Pulmonary artery endothelial cell (primary cell): Measurements from ENCODE around the gene CDH23. TPM values are rescaled to one million over a fixed set of nuclear protein-coding genes. Genes with fewer than 3 reads are reported as not detected.

Experiments
- DNase-seq: peaks from one replicate; pipeline ENCODE4 v3.0.0-alpha.2; 2011; ENCODE audit warnings: low read depth, low spot score
- total RNA-seq: library from RNA; depleted of rRNA; stranded (reverse); fragments of >200 nt; gene quantifications from 2 replicates; pipeline ENCODE4 v1.2.3, GENCODE V29; 2014

The CDH23 gene
- total RNA-seq, 1 donor from 2014 or later: 0.07 TPM

DNA sequence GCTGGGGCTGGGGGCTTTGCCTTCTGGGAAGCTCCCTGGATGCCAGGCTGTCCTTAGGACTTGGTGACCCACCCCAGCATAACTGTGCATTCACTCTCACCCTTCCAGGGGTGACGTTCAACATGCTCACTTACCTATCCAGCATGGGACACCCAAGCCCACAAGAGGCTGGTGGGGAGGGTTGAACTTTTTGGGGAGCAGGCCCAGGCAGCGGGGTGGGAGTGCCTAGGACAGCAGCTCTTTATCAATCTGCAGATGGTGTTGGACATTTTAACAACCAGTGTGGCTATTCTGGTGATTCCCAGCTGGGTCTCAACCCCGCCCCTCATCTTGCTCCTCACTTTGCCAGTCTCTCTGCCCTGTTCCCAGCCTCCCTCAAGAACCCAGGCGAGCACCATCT lies 86.4 kb downstream of the CDH23 start:
- DNase-seq: no peak

DNA sequence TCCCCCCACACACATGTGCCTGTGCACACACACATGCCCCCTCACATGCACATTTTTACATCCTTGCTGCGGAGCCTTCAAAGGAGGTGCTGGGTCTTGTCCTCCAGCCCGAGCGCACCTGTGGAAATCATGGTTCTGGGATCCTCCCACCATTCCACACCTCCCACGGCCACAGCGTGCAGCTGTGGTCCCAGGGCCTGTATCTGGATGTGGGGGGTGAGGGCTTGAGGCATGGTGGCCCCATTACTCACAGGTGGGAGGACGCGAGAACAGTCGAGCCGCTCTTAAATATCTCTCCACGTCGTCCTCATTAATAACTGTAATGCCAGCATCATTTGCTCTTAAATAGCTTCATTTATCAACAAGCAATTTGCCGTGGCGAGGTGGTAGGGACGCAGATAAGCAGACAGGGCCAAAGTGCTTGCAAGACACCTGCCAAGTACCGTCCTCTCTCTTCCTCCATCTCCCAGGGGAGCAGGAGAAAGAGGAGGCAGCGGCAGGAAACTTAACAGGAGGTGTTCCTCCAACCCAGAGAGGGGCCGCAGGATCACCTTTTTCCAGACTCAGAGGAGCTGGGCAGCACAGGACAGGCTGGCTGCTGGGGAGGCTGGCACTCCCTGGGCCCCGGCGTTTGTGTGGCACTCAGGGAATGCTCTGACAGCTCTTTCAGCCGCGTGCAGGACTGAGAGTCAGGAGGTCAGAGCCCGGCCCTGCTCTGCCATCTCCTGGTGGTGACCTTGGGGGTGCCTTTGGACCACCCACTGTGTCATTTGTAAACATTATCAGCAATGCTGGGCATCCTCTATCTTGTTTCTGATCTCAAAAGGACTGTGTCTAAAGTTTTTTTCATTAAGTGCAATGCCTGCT lies 87.4 kb downstream of the CDH23 start:
- no peak for DNase-seq

DNA sequence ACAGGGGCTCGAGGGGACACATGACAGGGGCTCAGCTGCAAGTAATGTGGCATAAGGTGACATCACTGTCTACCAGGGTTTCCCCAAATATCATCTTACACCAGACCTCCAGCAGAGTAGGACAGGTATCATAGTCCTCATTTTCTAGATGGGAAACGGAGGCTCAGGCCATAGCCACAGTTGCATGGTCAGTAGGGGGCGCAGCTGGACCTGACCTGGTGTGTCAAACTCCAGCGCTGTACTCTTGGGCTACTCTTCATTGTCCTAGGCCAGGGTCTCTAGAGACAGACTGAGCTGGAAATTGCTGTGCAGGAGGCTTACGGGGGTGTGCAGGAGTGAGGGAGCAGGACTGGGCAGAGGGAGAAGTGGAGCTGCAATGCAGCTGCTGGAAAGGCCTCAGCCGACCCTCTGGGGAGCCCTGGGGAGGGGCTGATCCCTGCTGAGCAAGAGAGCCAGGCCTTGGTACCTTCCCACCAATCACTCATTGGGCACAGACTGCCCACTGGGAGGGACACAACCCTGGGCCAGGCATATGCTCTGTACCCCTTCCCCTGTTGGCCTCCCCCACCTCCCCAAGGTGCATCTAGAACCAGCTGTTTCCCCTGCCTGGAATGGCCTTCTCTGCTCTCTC lies 89.9 kb downstream of the CDH23 start:
- peak; percentile 7 for DNase-seq

DNA sequence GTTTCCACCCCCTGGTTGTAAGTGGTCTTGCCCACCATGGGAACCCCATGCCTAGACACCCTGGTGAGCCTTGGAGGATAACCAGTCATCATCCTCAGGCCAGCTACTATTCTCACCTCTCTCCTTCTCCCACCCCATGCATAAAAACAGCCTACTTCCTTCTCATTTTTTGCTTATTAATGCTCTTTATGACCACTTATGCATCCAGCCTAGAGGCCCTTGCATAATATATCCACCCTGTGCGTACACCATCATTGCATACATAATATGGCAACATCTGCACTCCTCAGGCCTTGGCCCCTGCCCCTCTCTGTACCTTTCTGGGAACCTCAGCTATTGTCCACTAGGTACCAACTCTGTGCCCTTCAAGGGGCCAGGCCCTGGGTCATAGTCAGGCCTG lies 91.0 kb downstream of the CDH23 start:
- DNase-seq: no peak

DNA sequence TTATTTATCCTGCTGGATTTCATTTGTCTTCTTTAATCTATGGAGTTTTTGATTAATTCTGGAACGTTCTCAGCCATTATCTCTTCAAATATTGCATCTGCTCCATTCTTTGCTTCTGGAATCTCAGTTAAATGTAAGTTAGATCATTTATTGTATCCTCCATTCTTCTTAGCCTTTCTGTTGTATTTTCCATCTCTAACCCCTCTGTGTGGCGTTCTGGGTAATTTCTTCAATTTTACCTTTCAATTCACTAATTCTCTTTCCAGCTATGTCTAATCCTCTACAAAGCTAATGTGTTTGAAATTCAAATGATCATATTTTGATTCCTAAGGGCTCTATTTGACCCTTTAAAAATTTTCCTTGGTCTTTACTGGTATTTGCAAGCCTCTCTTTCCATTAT lies 92.4 kb downstream of the CDH23 start:
- no peak for DNase-seq

DNA sequence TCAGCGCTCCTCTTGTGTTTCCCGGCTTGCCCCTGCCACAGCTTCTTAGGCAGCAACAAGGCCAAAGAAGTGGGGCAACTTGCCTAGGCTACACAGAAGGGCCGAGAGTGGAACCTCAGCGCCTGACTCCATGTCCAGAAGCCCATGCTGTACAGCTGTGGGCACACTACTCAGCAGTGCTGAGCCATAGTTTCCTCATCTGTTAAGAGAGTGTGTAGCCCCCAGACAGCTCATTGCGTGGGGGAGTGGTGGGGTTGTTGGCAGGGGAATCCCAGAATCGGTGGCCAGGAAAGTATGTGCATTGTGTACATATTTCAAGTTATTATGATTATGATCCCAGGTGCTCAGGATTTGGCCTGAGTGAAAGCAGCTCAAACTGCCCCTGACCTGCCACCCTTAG lies 96.2 kb downstream of the CDH23 start:
- no peak for DNase-seq

DNA sequence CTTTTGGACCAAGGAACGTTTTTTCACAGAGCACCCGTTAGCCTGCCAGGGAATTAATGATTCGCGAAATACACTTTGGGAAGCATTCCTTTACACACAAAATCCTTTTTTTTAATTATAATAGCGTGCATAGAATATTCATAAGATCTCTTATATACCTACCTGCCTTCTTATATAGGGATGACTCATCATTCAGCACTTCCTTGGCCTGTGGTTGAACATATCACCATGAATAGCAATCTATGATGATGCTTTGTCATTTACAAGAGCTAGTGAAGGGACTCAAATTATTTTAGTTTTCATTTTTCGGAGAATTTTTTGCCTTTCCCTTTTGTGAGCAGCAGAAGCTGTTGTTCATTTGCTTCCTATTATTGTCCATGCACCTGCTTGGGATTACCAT lies 97.0 kb downstream of the CDH23 start:
- no peak for DNase-seq

DNA sequence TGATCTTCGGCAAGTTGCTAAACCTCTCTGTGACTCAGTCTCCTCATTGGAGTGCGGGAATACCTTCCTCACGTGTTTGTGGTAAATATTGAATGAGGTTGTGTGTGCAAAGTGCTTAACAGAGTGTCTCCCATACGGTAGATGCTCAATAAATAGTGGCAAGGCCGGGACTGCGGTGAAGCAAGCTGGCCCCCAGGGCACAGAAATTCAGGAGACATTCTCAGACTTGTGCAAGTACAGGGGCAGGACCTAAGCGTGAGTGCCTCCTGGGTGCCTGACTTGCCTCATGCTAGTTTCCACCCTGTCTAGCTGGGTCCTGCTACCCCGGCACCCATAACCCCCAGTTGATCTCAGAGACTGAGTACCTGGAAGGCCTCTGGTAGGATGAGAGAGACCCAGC lies 97.8 kb downstream of the CDH23 start:
- no peak for DNase-seq

DNA sequence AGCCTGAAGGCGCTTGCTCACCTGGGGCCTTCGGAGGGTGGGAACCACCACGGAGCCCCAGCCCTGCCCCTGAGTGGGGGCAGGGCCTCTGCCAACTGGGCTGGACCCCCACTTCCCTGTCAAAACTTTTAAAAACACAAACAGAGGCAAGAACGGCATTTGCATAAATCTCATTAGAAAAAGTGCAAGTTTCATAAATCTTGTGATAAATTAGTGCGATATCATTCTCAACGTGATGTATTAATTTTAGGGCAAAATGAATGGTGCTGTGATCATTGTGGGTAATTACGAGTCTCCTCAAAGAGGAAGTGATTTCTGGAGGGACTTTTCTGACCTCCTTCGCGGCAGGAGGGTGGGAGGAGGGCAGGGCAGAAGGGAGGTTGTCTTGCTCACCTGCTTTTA lies 98.3 kb downstream of the CDH23 start:
- no peak for DNase-seq

DNA sequence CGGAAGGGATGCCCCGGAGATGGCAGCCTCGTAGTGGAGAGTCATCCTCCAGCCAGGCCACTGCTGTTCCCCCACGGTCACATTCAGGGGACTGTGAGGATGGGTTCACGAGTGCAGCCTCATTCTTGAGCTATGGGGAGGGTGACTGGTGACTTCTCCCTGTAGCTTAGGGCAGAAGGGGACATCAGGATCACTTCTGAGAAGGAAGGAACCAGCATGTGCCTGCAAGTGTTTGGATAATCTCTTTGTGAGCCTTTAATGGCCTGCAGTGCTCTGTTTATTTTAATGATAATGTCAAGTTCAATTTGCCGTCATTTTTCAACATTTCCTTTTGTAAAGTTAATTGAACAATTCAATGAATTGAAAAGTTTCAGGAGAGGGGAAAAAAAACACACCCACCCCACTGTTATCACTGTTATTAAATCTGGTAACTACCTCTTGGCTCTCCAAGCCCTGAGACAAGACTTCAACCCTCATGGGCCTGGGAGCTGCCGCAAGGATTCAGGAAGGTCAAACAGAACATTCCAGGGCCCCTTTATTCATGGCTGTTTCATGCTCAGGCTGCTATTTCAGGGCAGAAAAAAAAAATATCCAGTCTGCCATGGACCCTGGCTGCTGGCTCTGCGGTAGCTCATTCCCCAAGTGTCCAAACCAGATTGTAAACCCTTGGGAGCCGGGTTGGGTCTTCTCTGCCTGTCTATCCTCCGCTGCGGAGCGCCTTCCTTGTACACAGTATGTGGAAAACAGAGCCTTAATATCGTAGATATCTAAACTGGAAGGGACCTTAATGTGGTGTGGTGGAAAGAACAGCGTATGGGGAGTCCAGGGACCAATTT lies 100.4 kb downstream of the CDH23 start:
- DNase-seq: no peak

DNA sequence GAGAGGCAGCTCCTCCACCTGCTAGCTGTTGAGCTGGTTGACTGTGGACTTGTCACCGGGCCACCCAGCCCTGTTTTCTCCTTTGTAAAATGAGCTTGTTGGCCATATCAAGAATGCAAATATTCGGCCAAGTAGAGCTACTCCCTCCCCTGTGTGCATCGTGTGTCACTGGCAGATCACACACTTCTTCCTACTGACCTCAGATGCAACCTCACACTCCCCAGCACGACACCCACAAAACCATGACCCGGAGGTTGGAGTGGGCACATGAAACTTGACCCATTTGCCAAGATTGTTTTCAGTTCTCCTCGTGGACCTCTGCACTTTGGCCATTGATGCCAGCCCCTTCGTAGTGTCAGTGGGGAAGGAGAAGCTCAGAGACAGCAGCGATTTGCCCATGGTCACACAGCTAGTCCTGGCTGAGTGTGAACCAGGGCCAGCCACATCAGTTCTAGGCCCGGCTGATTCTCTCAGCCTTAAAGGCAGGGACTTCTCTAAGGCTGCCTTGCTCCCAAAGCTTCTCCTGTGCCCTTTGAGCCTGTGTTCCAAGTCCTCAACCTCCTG lies 101.1 kb downstream of the CDH23 start:
- DNase-seq: no peak

DNA sequence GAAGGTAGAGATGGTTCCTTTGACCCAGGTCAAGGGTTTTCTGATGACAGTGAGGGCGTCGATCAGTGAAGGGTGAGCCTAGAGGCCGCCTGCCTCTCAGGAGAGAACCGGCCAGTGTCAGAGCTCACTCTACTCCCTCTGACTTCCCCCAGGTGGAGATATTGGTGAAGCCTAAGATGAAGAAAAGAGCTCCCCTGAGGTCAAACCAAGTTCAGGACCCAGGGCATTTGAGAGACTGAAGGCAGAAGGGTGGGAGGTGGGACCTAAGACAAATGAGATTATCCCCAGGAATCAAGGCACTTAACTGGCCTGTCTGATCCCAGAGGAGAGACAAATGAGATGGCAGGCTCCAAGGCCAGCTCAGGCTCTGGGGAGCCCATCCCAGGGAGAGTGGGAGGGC lies 104.7 kb downstream of the CDH23 start:
- no peak for DNase-seq

DNA sequence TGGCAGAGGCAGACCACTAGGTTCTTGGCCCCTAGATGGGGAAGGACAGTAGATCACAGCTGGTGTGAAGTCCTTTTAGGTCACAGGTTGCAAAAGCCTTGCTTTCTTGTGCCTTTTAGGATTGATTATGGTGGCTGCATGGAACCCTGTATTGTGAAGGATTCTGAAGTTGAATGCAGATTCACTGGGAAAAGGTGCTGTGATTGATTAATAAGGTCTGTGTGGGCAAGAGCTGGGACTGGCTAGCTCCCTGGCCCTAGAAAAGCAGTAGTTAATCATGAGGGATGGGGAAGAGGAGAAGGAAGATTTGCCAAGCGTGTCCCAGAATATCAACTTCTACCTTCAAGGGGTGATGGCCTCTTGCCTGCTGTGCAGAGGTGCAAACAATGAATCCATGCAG lies 105.5 kb downstream of the CDH23 start:
- no peak for DNase-seq

DNA sequence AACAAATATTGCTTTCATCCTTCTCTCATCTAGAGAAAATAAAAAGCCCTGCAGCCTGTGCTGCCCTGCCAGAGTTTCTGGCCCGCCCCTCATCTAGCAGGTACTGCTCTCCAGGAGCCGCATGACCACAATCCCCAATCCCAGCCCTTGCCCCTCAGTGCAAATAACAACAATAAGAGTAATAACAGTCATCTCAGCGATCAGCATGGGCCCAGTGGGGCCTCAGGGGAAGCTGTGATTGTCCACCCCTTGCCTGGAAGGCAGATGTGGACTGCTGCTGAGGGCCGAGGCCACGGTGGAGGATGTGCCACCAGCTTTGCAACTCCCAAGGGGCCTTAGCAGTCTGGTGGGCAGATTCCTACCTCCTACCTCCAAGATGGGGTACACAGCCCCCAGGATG lies 106.1 kb downstream of the CDH23 start:
- DNase-seq: no peak

DNA sequence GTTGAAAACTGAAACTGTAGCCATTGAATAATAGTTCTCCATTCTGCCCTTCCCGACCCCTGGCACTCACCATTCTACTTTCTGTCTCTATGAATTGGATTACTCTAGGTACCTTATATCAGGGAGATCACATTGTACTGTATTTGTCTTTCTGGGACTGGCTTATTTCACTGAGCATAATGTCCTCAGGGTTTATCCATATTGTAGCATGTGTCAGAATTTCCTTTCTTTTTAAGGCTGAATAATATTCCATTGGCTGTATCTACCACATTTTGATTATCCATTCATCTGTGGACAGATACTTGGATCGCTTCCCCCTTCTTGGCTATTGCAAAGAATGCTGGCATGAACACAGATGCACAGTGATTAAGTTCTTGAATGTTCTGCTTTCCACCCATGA lies 107.4 kb downstream of the CDH23 start:
- DNase-seq: no peak

DNA sequence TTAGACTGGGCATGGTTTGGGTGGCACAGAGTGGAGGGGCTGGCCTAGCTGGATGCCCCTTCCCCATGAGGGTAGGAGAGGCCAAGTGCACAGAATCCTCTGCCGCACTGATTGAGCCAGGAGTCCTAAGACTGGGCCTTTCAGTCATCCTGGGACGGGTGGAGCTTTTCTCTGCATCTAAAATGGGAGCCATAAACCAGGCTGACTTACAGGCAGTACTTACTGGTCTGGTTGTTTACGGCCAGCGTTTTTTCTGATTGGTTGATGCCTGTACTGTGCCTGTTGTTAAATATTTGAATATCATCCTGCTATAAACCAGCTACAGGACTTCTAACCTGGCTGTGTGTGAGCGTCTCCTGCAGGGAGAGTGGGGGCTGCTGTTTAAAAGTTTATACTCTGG lies 107.8 kb downstream of the CDH23 start:
- DNase-seq: no peak

DNA sequence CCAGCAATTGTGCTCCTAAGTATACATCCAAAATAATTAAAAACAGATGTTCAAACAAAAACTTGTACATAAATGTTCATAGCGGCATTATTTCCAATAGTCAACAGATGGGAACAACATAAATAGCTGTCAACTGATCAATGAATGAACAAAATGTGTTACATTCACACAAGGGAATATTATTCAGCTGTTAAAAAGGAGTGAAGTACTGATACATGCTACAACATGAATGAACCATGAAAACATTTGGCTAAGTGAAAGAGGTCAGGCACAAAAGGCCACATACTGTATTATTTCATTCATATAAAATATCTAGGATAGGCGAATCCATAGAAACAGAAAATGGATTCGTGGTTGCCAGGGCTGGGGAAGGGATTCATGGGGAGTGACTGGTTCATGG lies 109.1 kb downstream of the CDH23 start:
- no peak for DNase-seq

DNA sequence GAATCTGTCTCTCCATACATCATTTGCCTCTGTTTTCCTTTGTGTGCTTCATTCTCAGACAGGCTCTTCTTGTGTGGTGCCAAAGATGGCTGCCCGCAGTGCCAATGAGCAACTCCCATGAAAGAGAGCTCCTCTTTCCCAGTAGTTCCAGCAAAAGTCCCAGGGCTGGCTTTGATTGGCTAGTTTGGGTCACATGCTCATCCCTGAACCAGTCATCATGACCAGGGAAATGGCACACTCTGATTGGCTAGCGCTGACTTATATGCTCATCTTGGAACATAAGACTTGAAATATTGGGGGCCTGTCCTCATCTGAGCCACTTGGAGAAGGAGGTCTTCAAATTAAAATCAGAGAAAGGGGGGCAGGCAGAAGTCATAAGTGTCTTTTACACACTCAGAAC lies 112.7 kb downstream of the CDH23 start:
- DNase-seq: no peak

DNA sequence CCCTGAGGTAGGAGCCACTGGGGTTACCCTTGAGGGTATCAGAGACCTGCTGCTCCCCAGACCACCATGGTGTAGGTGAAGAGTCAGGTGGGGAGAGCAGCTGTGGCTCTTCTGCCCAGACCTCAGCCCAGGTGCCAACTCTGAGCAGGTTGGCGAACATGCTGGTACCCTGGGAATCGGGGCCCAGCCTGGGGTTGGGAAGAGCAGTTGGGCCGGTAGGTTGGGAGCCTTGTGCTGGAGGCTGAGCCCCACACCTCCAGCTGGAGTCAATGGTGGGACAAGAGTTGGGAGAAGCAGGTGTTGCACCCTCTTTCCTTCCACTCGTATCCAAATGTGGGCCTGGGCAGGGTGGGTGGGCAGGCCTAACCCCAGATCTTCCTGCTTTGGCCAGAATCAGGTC lies 114.5 kb downstream of the CDH23 start:
- no peak for DNase-seq

DNA sequence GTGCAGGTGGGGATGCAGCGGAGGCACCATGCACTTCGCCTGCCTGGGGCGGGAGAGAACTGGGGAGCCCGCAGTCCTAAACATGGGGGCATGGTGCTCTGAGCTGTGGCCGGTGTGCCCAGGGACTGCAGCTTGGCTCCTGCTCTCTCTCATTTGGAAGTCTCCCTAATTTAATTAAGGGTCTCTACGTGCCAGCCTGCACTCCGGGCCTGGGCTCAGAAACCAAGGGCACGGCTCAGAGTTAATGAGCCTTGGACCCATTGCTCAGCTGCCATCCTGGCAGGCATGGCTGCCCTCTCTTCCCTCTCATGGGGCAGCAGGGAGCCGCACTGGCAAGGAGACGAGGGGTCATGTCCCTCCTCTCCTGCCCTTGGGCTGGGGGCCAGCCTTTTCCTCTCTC lies 115.6 kb downstream of the CDH23 start:
- no peak for DNase-seq

DNA sequence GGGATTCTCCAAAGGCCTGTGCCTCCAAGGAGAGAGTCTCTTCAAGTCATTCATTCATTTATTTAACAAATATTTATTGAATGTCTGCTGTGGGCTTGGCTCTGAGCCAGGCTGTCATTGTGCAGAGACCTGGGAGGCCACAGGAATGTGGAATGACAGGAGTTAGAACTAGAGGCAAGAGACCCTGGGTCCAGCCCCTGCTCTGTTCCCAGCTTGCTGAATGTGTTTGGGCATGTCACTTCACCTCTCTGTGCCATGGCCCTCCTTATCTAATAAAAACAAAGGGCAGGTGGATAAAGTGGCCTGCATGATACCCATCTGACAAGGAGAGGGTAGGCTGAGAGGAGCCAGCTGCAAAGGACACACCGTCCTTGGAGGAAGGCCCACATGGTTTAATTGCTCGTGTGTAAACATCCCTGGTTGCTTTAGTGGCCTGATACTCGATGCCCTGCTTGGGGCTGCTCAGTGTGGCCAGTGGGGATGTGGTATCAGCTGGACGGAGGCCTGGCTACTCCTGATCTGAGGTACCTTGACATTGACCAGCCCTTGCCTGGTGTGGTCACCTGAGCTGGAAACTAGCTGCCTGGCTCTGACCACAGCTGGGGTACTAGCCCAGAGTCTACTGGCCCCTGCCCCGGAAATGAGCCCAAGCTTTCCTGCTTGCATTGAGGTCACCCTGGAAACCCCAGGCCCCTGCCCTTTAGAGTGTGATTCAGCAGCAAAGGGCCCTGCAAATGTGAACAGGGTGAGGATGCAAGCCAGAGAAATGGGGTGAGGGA lies 116.2 kb downstream of the CDH23 start:
- DNase-seq: no peak
